ENCODE data around the gene TES.
"Not testable (repeated sequence)": the region's sequence is repeated elsewhere in the genome, so short reads cannot be mapped to it uniquely, and the experiment has no call there.

The TES gene

GRCh38 chr7:116283595-116284204, 73.4 kb downstream of the TES start:
- DNase-seq (ENCODE audit: low read depth, low spot score) = no peak

- DNase-seq (ENCODE audit: low read depth, low spot score) = no peak
Observed at GRCh38 chr7:116284390-116284789, 74.1 kb downstream of the TES start.

GRCh38 chr7:116285252-116285651, 74.9 kb downstream of the TES start:
- DNase-seq (ENCODE audit: low read depth, low spot score) = no peak

- peak; percentile 48 for DNase-seq (ENCODE audit: low read depth, low spot score)
Observed at GRCh38 chr7:116290740-116291139, 80.4 kb downstream of the TES start.

- DNase-seq (ENCODE audit: low read depth, low spot score) = no peak
Observed at GRCh38 chr7:116291937-116292336, 81.6 kb downstream of the TES start.

GRCh38 chr7:116292381-116292780, 82.0 kb downstream of the TES start:
- DNase-seq (ENCODE audit: low read depth, low spot score) = no peak

- DNase-seq (ENCODE audit: low read depth, low spot score) = no peak
Observed at GRCh38 chr7:116293139-116293538, 82.8 kb downstream of the TES start.

GRCh38 chr7:116293633-116294032, 83.3 kb downstream of the TES start:
- DNase-seq (ENCODE audit: low read depth, low spot score) = no peak

GRCh38 chr7:116295903-116296302, 85.6 kb downstream of the TES start:
- DNase-seq (ENCODE audit: low read depth, low spot score) = not testable (repeated sequence)

GRCh38 chr7:116298055-116298454, 87.7 kb downstream of the TES start:
- DNase-seq (ENCODE audit: low read depth, low spot score) = no peak

GRCh38 chr7:116298576-116298975, 88.2 kb downstream of the TES start:
- no peak for DNase-seq (ENCODE audit: low read depth, low spot score)

- DNase-seq (ENCODE audit: low read depth, low spot score) = no peak
Observed at GRCh38 chr7:116305485-116306408, 95.4 kb downstream of the TES start.

- no peak for DNase-seq (ENCODE audit: low read depth, low spot score)
Observed at GRCh38 chr7:116306409-116307048, 96.2 kb downstream of the TES start.

- no peak for DNase-seq (ENCODE audit: low read depth, low spot score)
Observed at GRCh38 chr7:116307253-116307652, 96.9 kb downstream of the TES start.

Data from ELF-1 (cell line).